COLO829 (cell line): ENCODE measurements around the gene TYK2.
"Not testable (repeated sequence)": the region's sequence is repeated elsewhere in the genome, so short reads cannot be mapped to it uniquely, and the experiment has no call there.

Experiments
- DNase-seq: peaks from one replicate; pipeline ENCODE4 v3.0.0; 2012; ENCODE audit warnings: low spot score

Gene TYK2

GRCh38 chr19:10372690-10373089 is 7.7 kb downstream of the TYK2 start:
- DNase-seq = no peak

GRCh38 chr19:10368101-10368803 is 12.1 kb downstream of the TYK2 start:
- no peak for DNase-seq

GRCh38 chr19:10366950-10367512 is 13.3 kb downstream of the TYK2 start:
- DNase-seq = not testable (repeated sequence)

- DNase-seq = no peak
Observed at GRCh38 chr19:10365518-10365917, 14.9 kb downstream of the TYK2 start.

GRCh38 chr19:10364644-10365043 is 15.7 kb downstream of the TYK2 start:
- no peak for DNase-seq

GRCh38 chr19:10363789-10364281 is 16.5 kb downstream of the TYK2 start:
- DNase-seq = no peak

- DNase-seq = no peak
Observed at GRCh38 chr19:10362259-10362658, 18.1 kb downstream of the TYK2 start.

GRCh38 chr19:10361569-10362011 is 18.8 kb downstream of the TYK2 start:
- DNase-seq = no peak

GRCh38 chr19:10356431-10356830 is 23.9 kb downstream of the TYK2 start:
- no peak for DNase-seq

- DNase-seq = no peak
Observed at GRCh38 chr19:10353793-10354391, 26.5 kb downstream of the TYK2 start.

GRCh38 chr19:10352764-10353671 is 27.4 kb downstream of the TYK2 start:
- no peak for DNase-seq

- DNase-seq = no peak
Observed at GRCh38 chr19:10346509-10346908, 33.9 kb downstream of the TYK2 start.

GRCh38 chr19:10344780-10345179 is 35.6 kb downstream of the TYK2 start:
- no peak for DNase-seq

GRCh38 chr19:10343495-10343894 is 36.9 kb downstream of the TYK2 start:
- no peak for DNase-seq

- DNase-seq = no peak
Observed at GRCh38 chr19:10339977-10340376, 40.4 kb downstream of the TYK2 start.

- DNase-seq = no peak
Observed at GRCh38 chr19:10339380-10339960, 40.9 kb downstream of the TYK2 start, which contains the start of gene ICAM3. Gene ICAM3 (minus strand): TSS chr19:10339624. CDS start chr19:10339614, 10 bp downstream.

GRCh38 chr19:10338940-10339339 is 41.4 kb downstream of the TYK2 start:
- DNase-seq = no peak

GRCh38 chr19:10336725-10337124 is 43.6 kb downstream of the TYK2 start:
- DNase-seq = not testable (repeated sequence)

GRCh38 chr19:10335352-10335985 is 44.9 kb downstream of the TYK2 start:
- DNase-seq = no peak

GRCh38 chr19:10334588-10335351 is 45.6 kb downstream of the TYK2 start:
- DNase-seq = peak; percentile 94
